HUDEP-2 (cell line): Measurements from ENCODE around the gene TCF4.

Experiments
- DNase-seq, 76 experiments: peaks; one replicate each; lab custom pipeline; 2025; ENCODE audit not compliant: unreplicated experiment in 76 of 76; lab: John Stamatoyannopoulos, UW

The TCF4 gene

DNA sequence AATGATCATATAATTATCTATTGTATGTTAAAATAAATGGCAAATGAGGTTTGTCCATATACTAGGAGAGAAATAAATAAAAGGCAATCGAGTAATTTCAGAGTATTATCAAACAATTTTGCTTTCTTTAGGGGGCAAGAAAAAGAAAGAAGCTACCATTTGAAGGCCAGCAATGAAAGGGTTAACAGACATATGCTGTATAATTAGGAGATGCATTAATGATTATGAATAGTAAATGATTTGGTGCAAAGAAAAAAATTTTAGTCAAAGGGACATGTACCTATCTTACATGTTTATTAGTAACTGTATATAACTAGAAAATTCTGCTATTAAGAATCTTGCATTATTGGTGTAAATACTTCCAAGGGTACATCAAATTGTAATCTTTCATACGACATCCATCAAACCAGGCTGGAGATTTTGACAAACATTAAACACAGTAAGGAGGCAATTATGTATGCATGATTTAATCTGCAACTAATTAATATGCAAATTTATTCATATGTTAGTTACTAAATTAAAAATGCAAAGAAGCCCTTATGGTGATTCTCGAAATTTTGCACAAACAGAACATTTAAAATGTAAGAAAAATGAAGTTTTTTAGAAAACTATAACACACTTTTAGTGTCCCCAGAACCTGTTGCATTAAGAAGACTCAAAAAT is 251.4 kb downstream of the TCF4 start:
- no peak for DNase-seq

DNA sequence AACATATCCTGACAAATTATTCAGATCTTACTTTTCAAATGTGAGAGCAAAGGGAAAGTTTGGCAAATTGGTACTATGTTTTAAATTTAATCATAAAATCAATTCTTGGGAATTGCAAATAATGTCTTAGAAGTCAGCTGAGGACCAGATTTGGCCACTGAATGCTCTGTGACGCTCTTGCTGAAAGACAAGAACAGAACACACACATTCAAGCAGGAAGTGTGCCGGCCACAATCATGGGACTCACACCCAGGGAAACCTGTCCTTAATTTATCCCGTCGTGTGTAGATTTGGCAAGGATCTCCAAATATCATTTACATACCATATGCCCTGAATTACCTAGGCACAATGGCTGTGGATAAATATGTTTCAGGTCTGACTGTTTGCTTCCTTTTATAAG is 253.1 kb downstream of the TCF4 start:
- no peak for DNase-seq

DNA sequence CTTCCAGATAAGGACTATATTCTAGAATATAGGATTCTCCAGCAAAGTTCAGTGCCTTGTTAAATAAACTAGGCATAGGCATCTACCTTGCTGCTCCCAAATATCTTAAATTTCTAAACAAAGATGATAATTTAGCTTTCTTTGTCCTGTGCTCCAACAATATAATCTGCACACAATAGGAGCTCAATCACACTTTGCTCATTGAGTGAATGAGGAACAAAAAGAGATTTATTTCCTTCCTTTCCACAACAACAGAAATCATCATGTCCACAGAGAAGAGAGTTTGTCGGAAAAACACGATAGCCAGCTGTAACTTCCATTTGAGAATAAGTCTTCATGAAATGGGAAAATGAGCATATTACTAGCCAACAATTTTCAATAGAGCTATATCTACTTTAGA is 256.7 kb downstream of the TCF4 start:
- no peak for DNase-seq

DNA sequence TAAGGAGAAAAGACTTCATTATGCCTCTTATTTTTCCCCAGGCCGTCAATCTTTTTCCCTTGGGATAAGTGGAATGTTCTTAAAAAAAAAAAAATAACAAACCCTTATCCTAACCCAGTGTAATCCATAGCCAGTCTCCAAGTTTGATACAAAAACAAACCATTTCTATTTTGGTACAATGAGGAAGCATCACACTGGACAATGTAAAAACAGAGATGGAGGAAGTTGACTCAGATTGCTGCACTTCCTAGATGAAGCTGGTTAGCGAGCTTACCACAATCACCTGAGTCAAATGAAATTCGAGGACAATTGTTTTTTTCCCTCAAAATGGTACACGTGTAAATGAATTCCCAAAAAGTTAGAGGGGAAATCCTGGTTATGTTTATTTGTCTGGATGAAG is 259.7 kb downstream of the TCF4 start:
- no peak for DNase-seq

DNA sequence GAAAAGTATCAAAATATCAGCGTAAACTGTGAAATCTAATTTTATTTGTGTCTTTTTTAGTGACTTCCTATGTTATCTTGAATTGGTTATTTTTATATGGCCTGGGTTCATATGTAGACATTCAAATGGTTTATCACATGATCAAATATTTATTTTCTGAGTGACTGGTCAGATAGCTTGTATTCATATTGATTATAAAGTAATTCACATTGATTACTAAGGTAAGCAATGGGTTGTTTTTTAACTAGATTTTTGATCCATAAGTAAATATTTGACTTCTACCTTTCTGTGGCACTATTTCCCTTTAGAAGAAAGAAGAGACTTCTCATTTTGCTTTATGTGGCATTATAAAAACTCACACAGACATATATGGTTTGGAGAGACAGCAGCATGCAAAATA is 260.5 kb downstream of the TCF4 start:
- DNase-seq = no peak

DNA sequence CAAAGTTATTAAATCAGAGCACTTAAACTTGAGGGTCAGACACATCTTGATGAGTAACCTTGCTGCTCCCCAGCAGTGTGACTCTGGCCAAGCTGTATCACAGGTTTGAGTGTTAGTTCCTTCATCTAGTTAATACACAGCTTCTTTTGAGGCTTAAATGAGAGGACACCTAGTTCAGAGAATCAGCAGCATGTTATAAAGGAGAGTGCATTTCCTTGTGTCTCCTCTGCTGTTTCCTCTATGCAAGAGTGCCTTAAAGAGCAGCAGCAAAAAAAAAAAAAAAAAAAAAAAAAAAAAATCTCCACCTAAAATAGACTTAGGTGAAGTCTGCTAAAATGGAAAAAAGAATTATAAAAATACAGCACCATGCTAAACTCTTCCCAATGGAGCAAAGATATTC is 261.9 kb downstream of the TCF4 start:
- no peak for DNase-seq

DNA sequence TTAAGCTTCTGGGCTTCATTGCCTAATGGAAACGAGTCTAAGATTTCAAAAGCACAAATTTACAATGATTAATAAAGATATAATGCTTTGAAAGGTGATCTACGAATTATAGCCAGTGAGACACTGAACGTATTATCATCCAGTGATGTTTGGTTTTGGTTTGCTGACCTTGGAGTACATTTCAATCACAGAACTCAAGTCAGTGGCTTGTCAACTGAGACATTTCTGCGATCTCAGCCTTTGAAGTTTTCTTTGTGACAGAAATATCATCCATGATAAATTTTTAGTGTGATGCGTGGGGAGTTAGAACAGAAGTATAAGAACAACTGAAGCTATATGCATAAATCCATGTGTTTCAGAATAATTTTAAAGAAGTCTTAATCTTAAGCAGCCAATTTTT is 263.8 kb downstream of the TCF4 start:
- no peak for DNase-seq

DNA sequence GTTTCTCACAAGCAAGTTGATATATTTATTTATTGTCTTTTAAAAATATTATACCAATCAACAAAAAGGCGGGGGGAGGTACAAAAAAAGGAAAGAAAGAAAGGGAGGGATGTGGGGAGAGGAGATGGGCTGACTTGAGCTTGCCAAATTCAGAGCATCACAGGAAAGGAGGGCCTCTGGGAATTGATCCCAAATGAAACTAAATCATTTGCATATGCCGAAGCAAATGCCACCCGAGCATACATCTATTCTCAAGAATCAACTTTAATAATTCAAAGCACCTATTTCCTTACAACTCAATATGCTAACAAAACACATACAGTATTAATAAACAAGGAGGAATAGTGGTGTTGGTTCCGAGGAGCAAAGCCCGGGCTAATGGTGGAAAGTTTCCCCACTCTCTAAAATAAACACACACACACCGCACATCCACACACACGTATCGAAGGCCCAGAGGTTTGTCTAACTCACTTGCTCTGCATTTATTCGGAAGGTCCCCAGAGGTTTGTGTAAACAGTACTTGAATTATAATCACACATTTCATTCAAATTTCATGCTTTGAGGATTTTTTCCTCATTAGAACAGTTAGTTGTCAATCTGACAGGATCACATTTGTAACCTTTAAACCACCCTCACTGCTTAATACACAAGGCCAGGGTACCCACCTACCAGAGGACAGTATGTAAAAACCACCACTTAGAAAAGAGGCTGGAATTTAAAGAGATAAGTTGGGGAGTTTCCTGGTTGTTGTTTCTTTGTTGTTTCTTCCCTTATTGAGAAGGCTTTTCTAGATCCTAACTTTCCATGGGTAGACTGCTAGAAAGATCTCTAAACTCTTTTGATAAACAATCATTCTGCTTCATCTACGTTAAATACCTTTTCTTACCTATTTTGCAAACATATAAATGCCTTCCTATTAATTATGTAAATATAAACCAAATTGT is 264.7 kb downstream of the TCF4 start:
- DNase-seq = no peak

DNA sequence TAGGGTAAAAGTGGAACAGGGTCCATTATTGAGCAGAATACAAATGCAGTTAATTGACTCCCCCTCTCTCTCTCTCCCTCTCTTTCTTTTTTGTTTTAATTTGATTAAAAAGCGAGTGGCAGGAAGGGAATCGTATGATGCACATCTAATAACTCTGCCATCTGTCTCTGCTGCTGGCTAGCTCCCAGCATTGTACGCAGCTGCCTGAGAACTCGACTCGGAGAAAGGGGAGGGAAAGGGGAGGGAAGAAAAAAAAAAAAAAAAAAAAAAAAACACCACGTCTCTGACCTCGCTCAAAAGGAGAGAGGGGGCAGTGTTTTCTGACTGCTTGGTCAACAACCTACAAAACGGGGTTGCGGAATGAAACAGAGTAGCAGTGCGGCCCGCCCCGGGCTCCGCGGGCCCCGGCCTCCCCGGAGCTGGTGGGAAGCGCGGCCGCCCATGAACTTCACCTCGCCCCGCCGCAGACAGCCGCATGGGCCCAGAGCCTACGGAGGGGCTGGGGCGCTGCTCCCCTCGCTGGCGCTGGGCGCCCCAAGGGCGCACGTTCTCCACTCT is 265.7 kb downstream of the TCF4 start:
- peak in 70 of 76 experiments; percentile 6 to 86 (median 59) for DNase-seq

DNA sequence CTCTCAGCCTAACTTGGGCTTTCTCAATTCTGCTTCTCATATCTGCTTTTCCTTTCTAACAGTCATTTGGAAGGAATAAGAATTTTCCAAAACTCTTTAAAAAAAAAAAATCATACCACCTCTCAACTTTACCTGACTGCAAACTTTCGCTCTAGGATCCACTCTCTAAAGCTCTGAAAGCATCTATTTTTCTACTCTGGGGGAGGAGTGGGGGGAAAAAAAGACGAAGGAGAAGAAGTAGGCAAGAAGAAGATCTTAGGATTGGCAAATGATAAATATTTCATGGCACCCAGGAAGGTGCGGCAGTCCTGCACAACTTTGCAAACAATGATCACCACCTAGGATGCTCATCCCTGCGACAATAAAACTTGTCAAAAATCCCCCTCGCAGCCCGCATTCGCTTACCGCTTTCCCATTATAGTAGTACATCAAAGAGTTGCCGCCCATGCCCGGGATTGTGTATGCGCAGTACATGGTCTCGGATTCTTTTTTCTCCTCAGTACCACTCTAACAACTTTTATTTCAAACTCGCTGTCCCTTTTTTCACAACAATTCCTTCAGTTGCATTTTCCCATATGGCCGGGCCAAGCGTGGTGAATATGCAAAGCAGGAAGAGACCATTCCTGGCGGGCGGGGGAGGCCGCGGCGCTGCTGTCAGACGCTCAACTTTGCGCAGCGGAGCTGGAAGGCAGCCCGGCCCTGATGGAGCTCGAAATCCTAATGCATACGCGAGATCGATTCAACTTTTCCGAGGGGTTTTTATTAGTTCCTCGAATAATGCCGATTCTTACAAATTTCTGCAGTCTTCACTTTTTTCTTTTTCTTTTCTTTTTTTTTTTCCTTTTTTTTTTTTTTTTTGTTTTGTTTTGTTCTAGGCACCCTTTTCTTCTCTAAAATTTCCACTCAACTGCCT is 266.5 kb downstream of the TCF4 start:
- DNase-seq = peak in 75 of 76 experiments; percentile 11 to 90 (median 70)

DNA sequence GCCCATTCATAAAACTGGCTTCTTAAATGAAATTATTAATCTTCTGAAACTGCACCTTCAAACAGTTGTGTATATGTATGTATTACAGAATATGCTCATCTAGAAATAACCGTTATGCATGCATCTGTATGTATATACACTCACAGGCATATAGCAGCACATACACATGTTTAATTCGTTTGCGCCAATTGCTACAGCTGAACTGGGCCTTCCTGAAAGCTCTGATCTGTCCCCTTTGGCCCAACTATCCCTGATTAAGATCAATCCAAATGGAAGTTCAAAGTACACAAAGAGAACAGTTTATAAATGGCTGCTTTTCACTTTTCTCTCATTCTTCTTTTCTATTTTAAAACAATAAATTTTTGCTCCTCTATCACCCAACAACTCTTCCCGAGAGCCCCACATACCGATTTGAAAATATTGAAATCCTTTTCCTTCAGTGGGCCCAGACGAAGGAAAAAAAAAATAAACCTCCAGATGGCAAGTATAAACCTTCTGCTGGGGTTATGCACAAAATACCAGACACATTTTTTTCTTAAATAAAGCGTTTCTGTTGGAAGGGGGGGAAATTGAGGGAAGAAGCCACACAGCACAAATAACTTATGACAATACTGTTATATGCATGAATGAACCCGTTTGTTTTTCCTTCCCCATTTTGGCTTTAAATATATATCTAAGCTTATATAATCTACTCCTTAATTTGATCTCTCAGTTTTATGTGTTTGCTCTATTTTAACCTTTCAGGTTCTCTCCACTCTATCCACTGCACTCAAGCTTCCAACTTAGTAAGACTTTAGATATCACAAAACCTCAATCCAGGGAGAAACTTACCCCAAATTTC is 267.3 kb downstream of the TCF4 start:
- DNase-seq = no peak

DNA sequence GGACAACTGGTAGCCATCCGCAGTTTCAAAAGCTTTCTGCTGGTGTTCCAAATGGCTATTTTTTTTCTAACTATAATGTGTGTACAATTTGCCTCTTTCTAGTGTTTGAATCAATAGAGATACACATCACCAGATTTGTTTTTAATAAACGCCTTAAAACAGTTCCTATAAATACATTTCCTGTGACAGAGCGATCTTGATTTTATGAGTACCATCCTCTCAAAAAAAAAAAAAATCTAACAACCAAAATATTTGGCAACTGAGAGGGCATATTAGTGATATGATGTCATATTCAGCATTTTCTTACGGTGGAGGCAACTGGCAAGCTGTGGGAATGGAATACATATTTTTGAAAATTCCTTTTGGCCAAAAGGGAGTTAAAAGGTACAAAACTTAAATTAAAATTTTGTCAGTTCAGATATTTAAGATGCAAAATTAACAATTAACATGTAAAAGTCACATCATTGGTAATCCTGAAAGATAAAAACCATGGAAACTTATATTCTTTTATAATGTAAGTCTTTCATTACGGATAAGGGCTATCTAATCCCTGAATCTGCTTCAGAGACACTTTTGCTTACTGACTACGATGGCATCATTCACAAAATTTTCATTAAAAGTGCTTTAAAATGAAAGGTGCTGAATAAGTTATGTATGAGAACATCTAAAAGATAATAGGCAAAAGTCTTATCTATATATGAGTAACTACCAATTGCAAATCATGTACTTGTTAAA is 268.4 kb downstream of the TCF4 start:
- no peak for DNase-seq

DNA sequence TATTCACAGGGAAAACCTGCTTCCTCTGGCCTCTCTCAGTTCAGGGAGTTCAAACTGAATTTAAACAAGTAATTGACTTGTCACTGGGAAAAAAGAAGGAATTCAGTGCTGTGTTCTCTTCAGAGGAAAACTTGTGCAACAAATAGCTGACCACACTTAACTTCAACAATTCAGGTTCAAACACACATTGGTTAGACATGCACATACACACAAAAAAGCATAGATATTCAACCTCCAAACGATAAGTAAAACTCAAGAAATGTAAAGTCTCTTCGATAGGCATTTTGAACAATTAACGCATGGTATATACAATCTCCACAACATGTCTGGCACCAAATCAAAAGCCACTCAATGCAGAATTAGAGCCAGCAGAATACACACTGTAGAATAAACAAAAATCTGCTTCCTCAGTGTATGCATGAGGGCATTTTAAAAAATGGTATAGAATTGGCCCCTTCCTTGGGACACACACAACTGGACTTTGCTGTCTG is 269.0 kb downstream of the TCF4 start:
- no peak for DNase-seq

DNA sequence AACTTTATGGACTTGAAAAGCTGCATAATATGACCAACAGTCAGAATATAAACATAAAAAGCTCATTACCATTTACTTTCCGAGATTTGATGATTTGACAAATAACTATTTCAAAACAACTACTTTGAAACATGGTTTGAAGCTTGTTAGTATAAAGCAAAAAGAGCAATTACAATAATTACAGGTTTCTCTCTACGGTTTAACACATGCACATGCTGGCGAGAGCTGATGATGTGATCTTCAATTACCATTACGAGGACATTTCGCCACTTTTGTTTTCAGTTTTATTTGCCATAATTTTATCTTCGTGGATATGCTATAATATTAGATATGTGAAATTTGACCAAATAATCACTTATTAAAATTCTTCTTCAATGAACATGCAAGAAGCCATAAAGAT is 270.1 kb downstream of the TCF4 start:
- DNase-seq = no peak

DNA sequence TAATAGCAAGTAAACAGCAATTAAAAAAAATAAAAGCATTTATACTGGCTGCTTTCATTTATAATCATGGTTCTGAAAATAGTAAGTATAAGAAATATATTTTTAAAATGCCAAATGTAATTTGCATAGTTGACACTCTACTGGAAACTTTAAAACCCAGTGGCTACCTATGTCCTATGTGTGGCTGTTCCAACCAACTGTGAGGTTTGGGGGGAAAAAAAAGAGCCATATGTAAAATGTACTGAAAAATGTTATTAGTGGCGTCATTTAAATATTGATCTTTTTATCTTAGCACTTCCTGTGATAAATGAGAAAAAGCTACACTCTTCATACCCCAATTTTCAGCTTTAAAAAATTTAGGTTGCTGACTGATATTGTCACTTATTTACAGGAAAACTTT is 270.7 kb downstream of the TCF4 start:
- DNase-seq = no peak

DNA sequence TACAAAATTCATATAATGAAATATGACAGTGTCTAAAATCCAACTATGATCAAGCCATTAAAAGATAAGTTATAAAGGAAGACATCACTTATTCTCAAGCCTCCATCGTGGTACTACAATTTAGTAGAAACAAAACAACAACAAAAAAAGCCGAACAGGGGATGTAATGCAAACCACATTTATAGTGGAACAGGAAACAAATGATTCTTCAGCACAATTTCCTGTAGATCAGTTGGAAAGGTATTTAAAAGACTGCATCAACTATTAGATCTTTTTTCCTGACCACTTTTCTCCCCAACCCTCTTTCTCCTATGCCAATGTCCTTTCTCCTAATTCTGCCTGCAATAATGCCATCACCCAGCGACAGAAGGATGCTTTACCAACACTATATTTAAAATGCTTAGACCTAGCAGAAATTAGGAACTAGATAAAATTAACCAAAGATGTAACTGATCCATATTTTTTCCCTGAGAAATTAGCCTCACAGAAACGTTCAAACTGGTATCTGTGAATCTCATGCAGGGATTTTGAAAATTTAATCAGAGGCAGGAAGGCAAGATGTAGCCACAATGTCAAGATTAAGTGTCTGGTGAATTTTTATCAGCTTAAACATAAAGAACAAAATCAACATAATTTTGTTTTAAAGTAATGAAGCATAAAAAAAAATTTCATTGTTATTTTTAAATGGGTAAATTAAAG is 271.4 kb downstream of the TCF4 start:
- no peak for DNase-seq

DNA sequence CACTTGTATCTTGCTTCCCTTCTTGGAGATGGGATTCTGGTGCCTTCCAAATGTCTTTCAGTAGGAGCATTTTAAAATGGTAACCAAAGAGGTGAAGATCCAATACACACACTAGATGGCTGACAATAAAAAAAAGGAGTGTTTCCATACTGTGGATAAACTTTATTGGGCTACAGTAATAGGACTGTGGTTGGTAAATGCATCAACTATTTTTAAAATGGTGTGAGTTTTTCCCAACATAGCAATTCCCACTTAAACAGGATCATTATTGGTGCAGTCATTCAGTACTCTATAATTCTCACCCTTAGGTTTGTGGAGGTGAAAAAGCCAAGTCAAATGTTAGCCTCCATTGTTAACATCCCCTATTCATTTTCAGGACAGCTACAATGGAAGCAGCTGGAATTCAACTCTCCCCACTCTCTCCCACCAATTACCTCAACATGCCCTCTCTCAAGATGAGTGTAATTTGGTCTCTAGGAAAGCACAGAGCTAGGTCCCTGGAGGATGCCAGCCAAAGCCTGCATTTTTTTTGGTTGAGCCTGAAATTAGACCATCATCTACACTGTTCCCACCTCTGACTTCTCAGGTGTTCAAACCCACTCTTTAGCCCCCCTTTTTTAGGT is 273.3 kb downstream of the TCF4 start:
- no peak for DNase-seq

DNA sequence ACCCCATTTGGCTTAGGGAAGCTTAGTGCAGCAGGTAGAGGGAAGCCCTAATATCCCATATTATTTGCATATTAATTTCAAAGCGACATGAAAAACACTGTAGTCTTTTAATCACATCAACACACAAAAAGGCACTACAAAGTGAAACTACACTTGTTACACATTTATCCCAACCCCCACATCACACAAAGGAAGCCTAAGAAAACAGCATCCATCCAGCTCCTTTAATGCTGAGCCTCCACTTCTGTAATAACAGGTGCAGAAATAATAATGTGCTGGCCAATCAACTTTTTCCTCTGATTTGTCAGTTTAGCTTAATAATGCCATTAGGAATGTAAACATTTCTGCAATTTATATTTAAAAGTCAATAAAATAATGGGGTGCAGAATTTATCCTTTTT is 274.0 kb downstream of the TCF4 start:
- DNase-seq = no peak
